Stimulated activated CD4-positive, alpha-beta T cell treated with anti-CD3 and anti-CD28 coated beads, Interleukin-12 subunit alpha, Interleukin-12 subunit beta, amount 100 ng/mL, for 48 hours (primary cell): ENCODE measurements around the gene TIMM17B.

Source experiments
- DNase-seq, 3 donors: peaks; one replicate each; pipeline ENCODE4 v3.0.0-alpha.2; 2020; ENCODE audit warnings: low read depth in 2 of 3, low spot score in 1 of 3

Gene TIMM17B

GRCh38 chrX:48919360-48919841, 21.8 kb upstream of the TIMM17B start:
- no peak for DNase-seq

- peak; percentile 80 to 84 (median 83) for DNase-seq
These were observed 21.2 kb upstream of the TIMM17B start, which contains the start of gene PIM2 for GRCh38 chrX:48918643-48919340. Gene PIM2, minus strand, starts transcription at chrX:48919024. Its CDS starts 190 bp downstream, at chrX:48918834.

- no peak for DNase-seq
These were observed 20.7 kb upstream of the TIMM17B start for GRCh38 chrX:48918301-48918642.

GRCh38 chrX:48917139-48918001, 19.8 kb upstream of the TIMM17B start:
- DNase-seq = peak; percentile 74 to 87 (median 81)

- DNase-seq = no peak
These were observed 17.3 kb upstream of the TIMM17B start for GRCh38 chrX:48914593-48915493.

- DNase-seq = no peak
These were observed 16.2 kb upstream of the TIMM17B start for GRCh38 chrX:48913605-48914366.

- DNase-seq = peak; percentile 77 to 84 (median 79)
These were observed 14.0 kb upstream of the TIMM17B start, which contains the start of gene SLC35A2 for GRCh38 chrX:48911412-48912182. Gene SLC35A2, minus strand, starts transcription at chrX:48911646. Its CDS starts 10 bp downstream, at chrX:48911636.

GRCh38 chrX:48910926-48911411, 13.4 kb upstream of the TIMM17B start:
- DNase-seq = no peak

- DNase-seq = no peak
These were observed 12.2 kb upstream of the TIMM17B start for GRCh38 chrX:48909703-48910294.

- DNase-seq = no peak
These were observed 11.0 kb upstream of the TIMM17B start for GRCh38 chrX:48908600-48908999.

- DNase-seq = no peak
These were observed 7.7 kb upstream of the TIMM17B start for GRCh38 chrX:48905090-48905790.

- no peak for DNase-seq
These were observed 7.1 kb upstream of the TIMM17B start for GRCh38 chrX:48904626-48905025.

GRCh38 chrX:48904180-48904579, 6.6 kb upstream of the TIMM17B start:
- no peak for DNase-seq

GRCh38 chrX:48903290-48903689, 5.7 kb upstream of the TIMM17B start:
- no peak for DNase-seq

GRCh38 chrX:48902776-48903175, 5.2 kb upstream of the TIMM17B start:
- no peak for DNase-seq

GRCh38 chrX:48902135-48902534, 4.6 kb upstream of the TIMM17B start:
- no peak for DNase-seq

- no peak for DNase-seq
These were observed 3.5 kb upstream of the TIMM17B start for GRCh38 chrX:48901069-48901468.

GRCh38 chrX:48899078-48899410, 1.5 kb upstream of the TIMM17B start:
- no peak for DNase-seq
